ENCODE measurements around the gene PHF2. TPM values are rescaled to one million over a fixed set of nuclear protein-coding genes. Genes with fewer than 3 reads are reported as not detected.

Gene PHF2
- total RNA-seq, 1 donor from 2014 or later = 36.5 TPM

- DNase-seq (ENCODE audit: low spot score, unreplicated experiment) = no peak
- TF ChIP-seq, protein P1, sequence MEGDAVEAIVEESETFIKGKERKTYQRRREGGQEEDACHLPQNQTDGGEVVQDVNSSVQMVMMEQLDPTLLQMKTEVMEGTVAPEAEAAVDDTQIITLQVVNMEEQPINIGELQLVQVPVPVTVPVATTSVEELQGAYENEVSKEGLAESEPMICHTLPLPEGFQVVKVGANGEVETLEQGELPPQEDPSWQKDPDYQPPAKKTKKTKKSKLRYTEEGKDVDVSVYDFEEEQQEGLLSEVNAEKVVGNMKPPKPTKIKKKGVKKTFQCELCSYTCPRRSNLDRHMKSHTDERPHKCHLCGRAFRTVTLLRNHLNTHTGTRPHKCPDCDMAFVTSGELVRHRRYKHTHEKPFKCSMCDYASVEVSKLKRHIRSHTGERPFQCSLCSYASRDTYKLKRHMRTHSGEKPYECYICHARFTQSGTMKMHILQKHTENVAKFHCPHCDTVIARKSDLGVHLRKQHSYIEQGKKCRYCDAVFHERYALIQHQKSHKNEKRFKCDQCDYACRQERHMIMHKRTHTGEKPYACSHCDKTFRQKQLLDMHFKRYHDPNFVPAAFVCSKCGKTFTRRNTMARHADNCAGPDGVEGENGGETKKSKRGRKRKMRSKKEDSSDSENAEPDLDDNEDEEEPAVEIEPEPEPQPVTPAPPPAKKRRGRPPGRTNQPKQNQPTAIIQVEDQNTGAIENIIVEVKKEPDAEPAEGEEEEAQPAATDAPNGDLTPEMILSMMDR (IDR thresholded peaks at IDR 0.05; ENCODE audit: unreplicated experiment) = no peak
- no peaks in the 10 kb centered on the region for H3K36me3 Mint-ChIP-seq (ENCODE audit: insufficient read depth)
- no peaks in the 10 kb centered on the region for H3K9me3 Mint-ChIP-seq (ENCODE audit: low read depth)
- no peak overlapping the region for H3K27ac Mint-ChIP-seq
- H3K4me1 Mint-ChIP-seq (ENCODE audit: low read depth) = peaks cover 18% of the 10 kb centered on the region
- H3K4me3 Mint-ChIP-seq (ENCODE audit: low read depth) = no peak overlapping the region
- no peaks in the 10 kb centered on the region for H3K27me3 Mint-ChIP-seq
Measured at GRCh38 chr9:93594041-93594756, 17.8 kb downstream of the PHF2 start.

DNA sequence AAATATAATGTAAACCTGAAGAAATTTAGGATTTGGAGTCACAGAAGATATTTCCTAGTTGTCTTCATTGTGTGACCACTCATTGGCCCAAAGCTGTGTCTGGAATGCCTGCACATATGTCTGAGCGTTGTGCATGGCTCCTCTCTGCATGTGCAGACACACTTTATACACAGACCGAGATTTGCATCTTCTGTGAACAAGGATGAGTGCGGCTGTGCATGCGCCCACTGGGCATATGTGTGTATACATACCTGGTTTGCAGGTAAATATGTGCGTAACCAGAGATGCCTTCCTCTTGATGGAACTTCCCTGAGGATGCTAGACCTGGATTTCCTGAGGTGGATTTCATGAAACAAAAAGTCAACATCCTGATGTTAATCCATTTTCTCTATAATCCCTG is 19.1 kb downstream of the PHF2 start:
- Mint-ChIP-seq H3K4me1 (ENCODE audit: low read depth) (peaks cover 18% of the 10 kb centered on the region), H3K4me3 (ENCODE audit: low read depth) (no peak overlapping the region), H3K27me3 (no peaks in the 10 kb centered on the region), H3K27ac (no peak overlapping the region), H3K9me3 (ENCODE audit: low read depth) (no peaks in the 10 kb centered on the region), H3K36me3 (ENCODE audit: insufficient read depth) (no peaks in the 10 kb centered on the region)
- no peak for DNase-seq (ENCODE audit: low spot score, unreplicated experiment)
- TF ChIP-seq, protein P1 (IDR thresholded peaks at IDR 0.05; ENCODE audit: unreplicated experiment) = no peak

DNA sequence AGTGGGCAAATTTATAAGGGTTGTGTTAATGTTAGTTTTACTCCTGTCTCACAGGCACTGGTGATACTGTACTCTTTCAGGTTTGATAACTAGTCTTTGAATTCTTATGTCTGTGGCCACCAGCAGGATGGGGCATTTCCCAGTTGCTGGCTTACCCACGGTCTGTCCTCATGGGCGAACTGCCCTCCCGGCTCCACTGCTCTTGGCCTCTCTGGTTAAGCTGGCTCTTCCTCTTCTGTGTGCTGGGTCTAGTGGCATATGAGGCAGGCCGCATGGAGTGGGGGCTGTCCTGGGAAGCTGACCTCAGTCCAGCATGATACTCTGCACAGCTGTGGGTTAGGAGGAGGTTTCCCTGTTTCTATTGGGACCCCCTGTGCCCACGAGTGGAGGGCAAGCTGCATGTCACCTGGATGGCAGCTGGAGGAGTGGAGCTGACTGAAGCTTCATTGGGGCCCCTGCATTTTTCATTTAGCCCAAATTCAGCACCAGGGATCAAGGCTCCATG is 19.5 kb downstream of the PHF2 start:
- no peaks in the 10 kb centered on the region for H3K9me3 Mint-ChIP-seq (ENCODE audit: low read depth)
- H3K4me1 Mint-ChIP-seq (ENCODE audit: low read depth) = peaks cover 17% of the 10 kb centered on the region
- H3K27me3 Mint-ChIP-seq = no peaks in the 10 kb centered on the region
- no peak overlapping the region for H3K27ac Mint-ChIP-seq
- H3K4me3 Mint-ChIP-seq (ENCODE audit: low read depth) = no peak overlapping the region
- no peak for DNase-seq (ENCODE audit: low spot score, unreplicated experiment)
- H3K36me3 Mint-ChIP-seq (ENCODE audit: insufficient read depth) = no peaks in the 10 kb centered on the region
- TF ChIP-seq, protein P1 (IDR thresholded peaks at IDR 0.05; ENCODE audit: unreplicated experiment) = no peak

DNA sequence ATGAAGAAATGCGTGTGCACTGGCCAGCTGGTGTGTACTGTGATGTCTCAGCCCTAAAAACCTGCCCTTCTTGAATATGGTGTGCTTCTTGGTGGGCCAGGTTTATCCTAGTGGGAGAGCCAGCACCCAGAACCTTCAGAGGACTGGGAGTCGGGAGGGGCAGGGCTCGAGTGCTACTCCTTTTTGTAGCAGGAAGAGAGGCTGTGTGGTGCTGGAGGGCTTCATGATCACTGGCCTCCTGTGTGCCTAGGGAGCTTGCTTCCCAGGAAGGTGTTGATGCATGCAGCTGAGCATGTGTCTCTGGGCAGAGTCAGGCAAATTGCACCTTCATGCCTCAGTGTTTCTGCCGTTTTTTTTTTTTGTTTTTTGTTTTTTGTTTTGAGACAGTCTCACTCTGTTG is 20.0 kb downstream of the PHF2 start:
- no peak for DNase-seq (ENCODE audit: low spot score, unreplicated experiment)
- Mint-ChIP-seq H3K4me3 (ENCODE audit: low read depth) (no peak overlapping the region), H3K36me3 (ENCODE audit: insufficient read depth) (no peaks in the 10 kb centered on the region), H3K27ac (no peak overlapping the region), H3K9me3 (ENCODE audit: low read depth) (no peaks in the 10 kb centered on the region), H3K4me1 (ENCODE audit: low read depth) (peaks cover 21% of the 10 kb centered on the region), H3K27me3 (no peaks in the 10 kb centered on the region)
- TF ChIP-seq, protein P1 (IDR thresholded peaks at IDR 0.05; ENCODE audit: unreplicated experiment) = no peak

DNA sequence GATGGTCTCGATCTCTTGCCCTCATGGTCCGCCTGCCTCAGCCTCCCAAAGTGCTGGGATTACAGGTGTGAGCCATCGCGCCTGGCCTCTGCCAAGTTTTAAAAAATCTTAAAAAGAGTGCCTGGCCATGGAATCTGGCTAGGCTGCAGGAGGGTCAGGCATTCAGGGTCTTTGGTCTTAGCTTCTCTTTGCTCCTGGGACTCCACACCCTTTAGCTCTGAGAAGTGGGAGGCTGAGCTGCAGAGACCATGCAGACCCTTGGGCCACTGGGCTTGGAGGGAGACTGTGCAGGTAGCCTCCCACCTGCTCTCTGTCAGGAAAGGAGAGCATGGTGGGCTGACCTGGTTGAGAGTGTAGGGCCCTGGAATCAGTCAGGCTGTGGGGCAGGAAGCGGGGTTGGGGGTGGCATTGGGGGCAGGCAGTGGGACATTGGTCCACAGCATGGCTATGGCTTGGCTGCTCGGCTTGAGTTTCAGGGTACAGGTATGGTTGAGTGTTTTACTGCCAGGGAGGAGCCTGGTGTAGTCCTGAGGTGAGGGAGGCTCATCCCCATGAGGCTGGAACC is 20.8 kb downstream of the PHF2 start:
- H3K27me3 Mint-ChIP-seq = no peaks in the 10 kb centered on the region
- no peaks in the 10 kb centered on the region for H3K36me3 Mint-ChIP-seq (ENCODE audit: insufficient read depth)
- no peak overlapping the region for H3K4me3 Mint-ChIP-seq (ENCODE audit: low read depth)
- H3K27ac Mint-ChIP-seq = no peak overlapping the region
- no peak for DNase-seq (ENCODE audit: low spot score, unreplicated experiment)
- no peaks in the 10 kb centered on the region for H3K9me3 Mint-ChIP-seq (ENCODE audit: low read depth)
- peaks cover 22% of the 10 kb centered on the region for H3K4me1 Mint-ChIP-seq (ENCODE audit: low read depth)
- TF ChIP-seq, protein P1 (IDR thresholded peaks at IDR 0.05; ENCODE audit: unreplicated experiment) = no peak
